GM21529 (cell line): ENCODE data around the gene TSPYL2.
A peak's percentile ranks its signal among the peaks of the same experiment; 100 is the strongest.

Source experiments
- ATAC-seq: cut with Tn5 transposase; IDR thresholded peaks from one replicate; pipeline ENCODE4 v1.9.1; 2021; ENCODE audit not compliant: unreplicated experiment

Gene TSPYL2

DNA sequence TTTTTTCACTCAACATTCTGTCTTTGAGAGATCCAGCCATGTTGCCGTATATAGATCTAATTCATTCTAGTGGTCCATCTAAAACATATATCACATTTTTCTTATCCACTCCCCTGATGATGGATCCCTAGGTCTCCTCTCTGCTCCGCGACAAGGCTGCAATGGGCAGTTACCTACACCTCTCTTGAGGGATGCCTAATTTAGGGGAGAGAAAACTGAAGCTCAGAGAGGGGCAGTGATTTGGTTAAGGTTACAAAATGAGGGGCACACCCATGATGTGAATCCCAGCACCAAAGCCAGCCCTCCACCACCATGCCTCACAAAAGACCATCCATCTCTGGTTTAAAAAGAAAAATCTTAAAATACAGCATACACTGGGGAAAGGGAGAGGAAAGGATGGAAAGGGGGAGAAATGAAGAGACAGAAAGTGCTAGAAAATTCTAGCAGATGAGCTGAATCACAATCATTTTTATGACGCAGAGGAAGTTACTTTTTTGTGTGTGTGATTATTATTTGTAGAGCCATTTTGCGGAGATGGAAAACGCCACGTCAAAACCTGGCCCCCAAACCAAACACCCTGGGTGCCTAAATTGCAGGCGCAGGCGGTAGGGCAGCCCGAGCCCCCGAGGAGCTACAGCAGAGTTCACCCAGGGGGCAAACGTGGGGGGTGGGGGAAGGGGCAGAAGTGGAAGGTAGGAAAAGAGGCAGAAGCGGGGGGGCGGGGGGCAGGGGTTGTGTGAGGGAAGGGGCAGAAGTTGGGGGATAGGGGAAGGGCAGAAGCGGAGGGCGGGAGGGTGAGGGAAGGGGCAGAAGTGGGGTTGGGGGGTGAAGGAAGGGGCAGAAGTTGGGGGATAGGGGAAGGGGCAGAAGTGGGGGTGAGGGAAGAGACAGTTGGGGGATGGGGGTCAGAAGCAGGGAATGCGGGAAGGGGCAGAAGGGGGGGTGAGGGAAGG, 1.3 kb upstream of the TSPYL2 start:
- ATAC-seq: no peak

DNA sequence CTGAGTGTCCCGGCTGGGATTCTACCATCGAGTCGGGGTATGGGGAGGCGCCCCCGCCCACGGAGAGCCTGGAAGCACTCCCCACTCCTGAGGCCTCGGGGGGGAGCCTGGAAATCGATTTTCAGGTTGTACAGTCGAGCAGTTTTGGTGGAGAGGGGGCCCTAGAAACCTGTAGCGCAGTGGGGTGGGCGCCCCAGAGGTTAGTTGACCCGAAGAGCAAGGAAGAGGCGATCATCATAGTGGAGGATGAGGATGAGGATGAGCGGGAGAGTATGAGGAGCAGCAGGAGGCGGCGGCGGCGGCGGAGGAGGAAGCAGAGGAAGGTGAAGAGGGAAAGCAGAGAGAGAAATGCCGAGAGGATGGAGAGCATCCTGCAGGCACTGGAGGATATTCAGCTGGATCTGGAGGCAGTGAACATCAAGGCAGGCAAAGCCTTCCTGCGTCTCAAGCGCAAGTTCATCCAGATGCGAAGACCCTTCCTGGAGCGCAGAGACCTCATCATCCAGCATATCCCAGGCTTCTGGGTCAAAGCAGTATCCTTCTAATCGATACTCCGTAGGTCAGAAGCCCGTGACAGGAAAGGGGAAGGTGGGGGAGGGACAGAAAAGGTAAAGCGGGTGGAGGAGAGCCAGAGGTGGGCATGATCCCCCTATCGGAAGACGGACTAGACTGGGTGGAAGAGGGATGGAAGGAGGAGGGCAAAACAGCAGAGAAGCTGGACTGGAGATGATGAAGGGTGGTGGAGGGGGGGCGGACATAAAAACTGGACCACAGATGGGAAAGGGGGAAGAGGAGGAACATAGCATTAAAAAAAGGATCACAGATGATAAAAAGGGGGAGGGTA, 828 bp downstream of the TSPYL2 start:
- ATAC-seq: no peak

DNA sequence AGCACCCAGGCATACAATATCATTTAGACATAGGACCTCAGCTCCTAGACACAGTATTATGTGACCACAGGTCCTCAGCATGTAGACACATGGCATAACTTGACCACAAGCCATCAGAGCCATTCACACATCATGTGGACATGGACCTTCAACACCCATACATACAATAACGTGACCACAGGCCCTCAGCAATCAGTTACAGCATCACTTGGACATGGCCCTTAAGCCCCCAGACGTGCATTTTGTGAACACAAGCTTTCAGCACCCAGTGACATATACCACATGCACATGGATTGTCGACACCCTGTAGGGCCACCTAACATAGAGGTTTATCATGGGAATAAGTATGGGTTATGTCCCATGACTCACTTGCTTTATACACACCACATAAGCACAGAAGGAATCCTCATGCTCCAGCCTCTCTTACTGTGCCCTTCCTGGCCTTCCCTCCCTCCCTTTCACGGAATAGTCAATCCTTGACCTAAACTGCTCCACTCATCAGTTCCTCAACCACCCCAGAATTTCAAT, 1.9 kb downstream of the TSPYL2 start:
- ATAC-seq: no peak

DNA sequence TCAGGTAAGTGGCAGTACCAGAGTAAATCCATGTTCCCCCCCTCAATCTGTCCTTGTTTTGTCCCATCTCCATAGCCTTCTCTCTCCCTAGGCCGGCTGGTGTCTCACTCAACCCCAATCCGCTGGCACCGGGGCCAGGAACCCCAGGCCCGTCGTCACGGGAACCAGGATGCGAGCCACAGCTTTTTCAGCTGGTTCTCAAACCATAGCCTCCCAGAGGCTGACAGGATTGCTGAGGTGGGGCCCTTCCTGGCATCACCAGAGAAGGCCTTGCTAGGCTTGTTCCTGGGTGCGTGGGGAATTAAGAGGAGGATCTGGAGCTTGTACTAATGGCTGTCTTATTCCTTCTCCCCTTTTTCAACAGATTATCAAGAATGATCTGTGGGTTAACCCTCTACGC, 2.7 kb downstream of the TSPYL2 start:
- ATAC-seq: no peak

DNA sequence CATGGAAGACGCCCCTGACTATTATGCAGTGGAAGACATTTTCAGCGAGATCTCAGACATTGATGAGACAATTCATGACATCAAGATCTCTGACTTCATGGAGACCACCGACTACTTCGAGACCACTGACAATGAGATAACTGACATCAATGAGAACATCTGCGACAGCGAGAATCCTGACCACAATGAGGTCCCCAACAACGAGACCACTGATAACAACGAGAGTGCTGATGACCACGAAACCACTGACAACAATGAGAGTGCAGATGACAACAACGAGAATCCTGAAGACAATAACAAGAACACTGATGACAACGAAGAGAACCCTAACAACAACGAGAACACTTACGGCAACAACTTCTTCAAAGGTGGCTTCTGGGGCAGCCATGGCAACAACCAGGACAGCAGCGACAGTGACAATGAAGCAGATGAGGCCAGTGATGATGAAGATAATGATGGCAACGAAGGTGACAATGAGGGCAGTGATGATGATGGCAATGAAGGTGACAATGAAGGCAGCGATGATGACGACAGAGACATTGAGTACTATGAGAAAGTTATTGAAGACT, 3.6 kb downstream of the TSPYL2 start:
- ATAC-seq: no peak

DNA sequence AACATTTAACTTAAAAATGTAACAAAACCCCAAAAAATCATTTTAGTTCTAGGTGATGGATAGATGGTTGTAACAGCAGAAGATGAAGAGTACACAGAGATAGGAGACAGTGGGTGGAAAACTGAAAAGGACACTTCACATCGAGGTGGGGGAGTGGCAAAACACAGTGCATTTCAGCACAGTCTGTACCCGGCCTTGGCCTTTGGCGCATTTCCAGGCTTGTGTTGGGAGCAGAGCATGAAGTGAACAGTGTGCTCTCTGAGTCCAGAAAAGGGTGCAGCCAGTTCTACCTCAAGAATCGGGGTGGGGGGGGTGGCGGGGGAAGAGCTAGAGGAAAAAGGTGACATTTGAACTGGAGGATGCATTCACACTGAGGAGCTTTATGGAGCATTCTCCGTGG, 4.3 kb downstream of the TSPYL2 start:
- no peak for ATAC-seq

DNA sequence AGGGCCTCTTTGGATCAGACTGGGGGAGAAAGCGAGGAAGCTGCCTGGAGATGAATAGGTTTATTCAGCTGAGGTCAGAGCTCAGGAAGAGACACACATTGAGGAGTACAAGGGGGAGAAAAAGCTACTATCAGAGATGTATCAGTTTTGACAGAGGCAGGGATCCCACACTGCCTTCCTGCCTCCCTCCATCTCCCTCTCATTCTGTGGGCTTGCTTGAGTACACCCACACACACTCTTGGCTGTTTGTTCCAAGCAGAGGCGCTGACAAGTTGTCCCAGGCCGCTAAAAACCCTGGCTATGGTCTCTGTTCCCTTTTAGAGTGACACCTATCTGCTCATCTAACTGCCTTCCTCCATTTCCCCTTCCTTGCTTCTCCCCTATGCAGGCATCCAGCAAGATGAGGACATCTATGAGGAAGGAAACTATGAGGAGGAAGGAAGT, 5.2 kb downstream of the TSPYL2 start:
- no peak for ATAC-seq

DNA sequence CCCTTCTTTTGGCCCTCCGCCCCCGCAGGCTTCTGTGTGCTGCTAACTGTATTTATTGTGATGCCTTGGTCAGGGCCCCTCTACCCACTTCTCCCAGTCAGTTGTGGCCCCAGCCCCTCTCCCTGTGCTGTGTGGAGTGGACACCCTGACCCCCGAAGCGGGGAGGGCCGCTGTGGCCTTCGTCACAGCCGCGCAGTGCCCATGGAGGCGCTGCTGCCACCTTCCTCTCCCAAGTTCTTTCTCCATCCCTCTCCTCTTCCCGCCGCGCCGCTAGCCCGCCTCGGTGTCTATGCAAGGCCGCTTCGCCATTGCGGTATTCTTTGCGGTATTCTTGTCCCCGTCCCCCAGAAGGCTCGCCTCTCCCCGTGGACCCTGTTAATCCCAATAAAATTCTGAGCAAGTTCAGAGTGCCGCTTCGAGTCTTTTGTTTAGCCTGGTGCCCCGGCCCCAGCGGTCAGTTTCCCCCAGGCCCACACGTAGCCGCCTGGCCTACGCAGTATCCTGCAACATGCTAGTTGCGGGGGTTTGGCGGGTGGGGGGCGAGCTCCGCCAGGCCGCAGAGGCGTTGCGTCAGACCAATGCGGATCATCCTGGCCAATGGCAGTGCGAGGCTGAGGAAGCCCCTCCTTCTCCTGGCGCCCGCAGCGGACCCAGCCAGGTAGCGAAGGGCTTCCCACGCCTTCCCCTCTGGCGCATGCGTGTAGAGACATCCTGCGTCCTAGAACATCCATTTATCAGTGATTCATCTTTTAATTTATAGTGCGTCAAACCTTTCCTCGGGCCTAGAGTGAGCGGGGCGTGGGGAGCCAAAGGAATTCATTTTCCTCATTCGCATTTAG, 6.2 kb downstream of the TSPYL2 start:
- ATAC-seq: peak; percentile 51

DNA sequence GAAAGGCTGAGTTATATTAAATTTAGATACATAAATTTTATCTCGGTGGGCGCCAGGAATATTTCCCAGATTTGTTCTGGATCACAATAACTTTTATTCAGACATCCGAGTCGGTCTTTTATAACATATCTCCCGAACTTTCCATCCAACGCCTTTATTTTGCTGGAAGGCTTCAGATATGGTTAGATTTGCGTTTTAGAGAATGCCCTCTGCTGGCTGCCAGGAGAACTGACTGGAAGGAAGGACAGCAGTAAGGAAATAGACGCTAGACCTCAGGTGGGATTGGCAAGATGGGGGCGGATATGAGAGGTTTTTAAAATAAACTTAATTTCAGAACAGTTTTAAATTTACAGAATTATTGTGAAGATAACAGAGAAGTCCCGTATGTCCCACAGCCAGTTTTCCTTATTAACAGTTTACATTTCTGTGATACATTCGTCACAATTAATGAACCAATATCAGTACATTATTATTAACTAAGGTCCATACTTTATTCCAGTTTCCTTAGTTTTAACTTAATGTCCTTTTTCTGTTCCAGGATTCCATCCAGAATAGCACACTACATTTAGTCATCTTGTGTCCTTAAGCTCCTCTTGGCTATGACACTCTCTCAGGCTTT, 7.2 kb downstream of the TSPYL2 start:
- no peak for ATAC-seq

DNA sequence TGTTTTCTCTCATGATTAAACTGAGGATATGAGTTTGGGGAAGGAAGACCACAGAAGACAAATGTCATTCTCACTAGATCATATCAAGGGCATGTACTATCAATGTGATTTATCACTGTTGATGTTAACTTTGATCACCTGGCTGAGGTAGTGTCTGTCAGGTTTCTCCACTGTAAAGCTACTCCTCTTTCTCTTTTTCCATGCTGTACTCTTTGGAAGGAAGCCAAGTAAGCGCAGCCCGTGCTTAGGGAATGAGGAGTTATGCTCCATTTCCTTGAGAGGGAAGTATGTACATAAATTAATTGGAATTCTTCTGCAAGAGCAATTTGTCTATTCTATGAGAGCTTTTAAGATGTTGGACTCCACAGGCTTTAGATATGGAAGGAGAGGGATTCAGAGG, 7.8 kb downstream of the TSPYL2 start:
- ATAC-seq: no peak

DNA sequence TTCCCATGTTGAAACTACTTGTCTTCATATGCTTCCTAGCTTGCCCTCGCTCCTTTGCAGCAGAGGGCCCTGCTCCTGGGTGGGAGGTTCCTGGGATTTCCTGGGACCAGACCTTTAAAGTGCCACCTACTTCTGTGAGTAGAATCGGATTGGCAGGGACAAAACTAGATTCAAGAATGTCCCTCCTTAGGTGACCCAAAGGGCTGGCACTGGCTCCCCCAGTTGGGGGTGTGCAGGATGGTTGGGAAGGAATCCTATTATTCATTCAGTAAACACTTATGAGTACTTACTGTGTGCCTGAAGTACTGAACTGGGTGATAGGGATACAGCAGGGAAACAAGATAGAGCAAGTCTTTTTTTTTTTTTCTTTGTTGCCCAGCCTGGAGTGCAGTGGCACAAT, 9.2 kb downstream of the TSPYL2 start:
- no peak for ATAC-seq

DNA sequence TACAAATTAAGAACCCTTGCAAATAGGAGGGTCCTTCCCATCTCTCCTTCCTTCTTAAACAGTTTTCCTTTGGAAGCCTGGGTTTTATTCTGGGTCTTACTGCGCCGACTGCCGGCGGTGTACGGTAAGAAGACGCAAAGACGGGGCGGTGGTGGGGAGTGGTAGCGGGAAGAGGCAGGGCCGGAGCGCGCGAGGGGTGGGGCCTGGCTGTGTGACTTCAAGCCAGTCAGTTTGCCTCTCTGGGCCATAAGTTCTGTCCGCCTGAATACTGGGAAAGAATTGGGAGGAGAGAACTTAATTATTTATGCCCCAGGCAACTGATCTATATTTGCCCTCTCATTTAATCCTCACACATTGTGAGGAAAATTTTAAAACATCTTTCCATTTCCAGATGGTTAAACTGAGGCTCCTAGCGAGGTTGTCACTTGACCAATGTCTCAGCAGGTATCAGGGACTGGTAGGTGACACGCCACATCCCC, 11.0 kb downstream of the TSPYL2 start:
- peak; percentile 49 for ATAC-seq

DNA sequence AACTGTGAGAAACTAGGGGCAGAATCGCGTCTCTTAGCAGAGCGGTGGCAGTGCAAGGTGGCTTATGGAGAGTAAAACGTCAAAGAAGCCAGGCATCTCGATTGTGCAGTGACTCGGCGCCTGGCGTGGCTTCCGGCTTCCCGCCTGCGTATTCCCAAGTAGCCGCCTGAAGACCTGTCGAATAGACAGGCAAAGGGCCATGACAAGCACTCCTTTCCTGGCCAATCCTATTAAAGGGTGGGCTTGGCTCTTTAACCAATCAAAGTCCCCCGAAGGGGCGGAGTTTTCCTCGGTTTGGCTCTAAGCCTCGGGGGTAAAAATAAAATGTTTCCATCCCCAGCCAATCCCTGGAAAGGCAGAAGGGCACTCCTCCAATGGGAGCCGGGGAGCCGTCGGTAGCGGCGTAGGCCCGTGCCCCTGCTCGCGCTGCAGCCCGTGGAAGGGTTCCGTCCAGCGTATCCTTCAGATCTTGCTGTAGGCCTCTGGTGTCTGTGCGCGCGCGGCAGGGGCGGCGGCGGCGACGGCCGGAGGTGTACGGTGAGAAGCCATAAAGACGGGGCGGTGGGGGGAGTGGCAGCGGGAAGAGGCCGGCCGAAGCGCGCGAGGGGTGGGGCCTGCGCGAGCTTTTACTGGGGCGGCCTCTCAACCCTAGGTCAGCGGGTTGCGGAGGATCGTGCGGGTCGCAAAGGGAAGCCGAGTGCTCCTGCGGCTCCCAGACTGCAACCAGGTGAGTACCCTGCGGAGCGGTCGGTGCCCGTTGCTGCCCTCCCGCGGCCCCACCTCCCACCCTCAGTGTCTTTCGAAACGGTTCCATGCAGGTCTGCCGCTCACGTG, 11.8 kb downstream of the TSPYL2 start, which contains the start of gene KANTR:
KANTR (plus strand) TSS at position 395 of the 834 bp plus-strand sequence. CDS start 30,131 bp downstream, outside the sequence.
- ATAC-seq: peak; percentile 83

DNA sequence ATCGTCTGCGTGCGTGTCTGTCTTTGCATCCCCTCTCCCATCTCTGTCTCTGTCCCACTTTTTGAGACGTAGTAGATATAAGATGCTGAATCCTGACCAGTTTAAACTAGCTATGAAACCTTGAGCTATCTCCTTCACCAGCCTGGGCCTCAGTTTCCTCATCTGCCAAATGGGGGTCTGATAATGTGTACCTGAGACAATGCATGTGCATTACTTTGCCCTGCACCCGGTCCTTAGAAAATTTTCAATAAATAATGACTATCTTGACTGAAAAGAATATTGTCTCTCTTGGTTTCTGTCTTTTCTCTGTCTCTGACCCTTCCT, 12.4 kb downstream of the TSPYL2 start:
- no peak for ATAC-seq

DNA sequence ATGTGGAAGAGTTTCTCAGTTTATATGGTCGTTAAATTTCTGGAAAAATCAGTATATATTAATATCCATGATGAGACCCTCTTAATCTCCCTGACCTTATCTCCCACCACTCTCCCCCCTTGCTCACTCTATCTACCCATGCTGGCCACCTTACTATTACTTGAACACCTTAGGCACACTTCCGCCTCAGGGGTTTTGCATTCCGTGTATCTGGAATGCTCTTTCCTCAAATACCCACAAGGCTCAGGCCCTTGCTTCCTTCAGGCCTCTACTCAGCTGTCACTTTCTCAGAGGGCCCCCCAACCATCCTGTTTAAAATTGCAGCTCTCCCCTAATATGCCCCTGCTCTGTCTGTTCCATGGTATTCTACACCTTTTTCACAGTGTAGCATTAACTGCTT, 13.6 kb downstream of the TSPYL2 start:
- ATAC-seq: no peak

DNA sequence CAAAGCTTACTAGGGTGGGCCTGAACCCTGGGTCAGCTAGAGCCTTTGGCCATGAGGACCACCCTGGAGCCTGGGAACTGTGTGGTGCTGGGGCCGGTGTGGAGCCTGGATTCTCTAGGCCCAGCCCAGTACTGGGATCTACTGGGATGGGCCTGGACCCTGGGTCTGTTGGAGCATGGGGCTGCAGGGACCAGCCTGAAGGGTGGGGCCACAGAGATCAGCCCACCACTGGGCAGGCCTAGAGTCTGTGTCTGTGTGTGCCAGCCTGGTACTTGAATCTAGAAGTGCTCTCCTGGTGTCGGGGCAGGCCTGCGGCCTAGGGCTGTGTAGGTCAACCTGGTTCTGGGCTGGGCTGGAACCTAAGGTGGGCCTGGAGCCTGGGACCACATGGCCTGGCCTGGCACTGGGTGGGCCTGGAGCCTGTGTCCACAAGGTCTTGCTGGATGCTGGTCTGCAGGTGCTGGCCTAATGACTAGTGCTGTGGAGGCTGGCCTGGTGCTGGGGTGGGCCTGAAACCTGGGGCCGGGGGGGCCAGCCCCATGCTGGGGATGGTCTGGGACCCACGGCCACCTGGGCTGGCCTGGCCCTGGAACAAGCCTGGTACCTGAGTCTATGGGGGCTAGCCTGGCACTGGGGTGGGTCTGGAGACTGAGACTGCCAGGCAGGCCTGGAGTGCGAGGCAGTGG, 32.8 kb downstream of the TSPYL2 start:
- no peak for ATAC-seq

DNA sequence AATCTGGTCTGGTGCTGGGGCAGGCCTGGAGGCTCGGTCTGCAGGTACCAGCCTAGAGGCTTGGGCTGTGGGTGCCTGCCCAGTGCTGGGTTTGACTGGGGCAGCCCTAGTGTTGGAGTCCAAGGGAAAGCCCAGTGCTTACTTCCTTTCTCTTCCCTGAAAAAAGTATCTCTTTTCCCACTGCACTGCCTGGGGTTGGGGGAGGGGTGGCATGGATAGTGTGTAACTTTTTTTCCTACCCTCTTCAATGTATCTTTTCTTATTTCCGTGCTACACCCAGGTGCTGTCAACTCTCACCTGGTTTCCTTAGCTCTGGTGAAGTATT, 33.3 kb downstream of the TSPYL2 start:
- ATAC-seq: no peak

DNA sequence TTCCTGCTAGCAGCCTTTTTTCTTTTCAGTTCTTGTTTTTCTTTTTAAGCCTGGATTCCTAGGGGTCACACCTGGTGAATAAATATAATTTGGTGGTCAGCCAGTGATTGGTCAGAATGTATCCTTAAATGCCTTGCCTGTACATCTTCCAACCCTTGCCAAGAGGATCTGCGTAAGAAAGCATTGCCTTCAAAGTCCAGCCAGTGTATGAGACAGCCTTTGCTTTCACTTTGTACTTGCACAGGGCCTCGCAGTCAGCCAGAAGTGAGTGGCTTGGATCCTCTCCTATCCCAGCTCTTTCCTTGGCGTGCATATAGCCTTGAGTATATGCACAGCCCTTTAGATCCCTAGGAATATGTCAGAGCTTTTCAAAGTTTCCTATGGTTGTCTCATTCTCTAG, 33.9 kb downstream of the TSPYL2 start:
- no peak for ATAC-seq

DNA sequence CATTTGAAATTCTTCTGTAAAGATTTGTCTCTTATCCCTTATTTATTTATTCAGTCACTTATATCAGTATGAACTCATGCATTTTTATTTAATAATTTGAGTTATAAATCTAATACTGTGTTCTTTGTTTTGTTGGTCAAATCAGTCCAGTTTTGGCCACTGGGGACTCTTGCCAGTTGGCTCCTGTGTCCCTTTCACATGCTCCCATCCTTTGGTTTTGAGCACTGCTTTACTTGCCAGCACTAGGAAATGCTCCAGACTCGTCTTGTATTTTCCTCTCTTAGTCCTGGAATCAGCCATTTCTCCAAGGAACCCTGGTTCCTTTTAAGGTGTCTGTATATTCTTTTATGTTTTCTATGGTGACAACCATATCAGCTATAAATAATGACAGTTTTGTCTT, 39.8 kb downstream of the TSPYL2 start:
- no peak for ATAC-seq
